Measurements from ENCODE around the gene ARHGEF12. TPM values are rescaled to one million over a fixed set of nuclear protein-coding genes. Genes with fewer than 3 reads are reported as not detected.

ARHGEF12 gene
- total and polyA plus RNA-seq, 3 donors from 2014 or later: 26.6 to 74.1 (median 72.7) TPM

- Histone ChIP-seq H3K4me1 (no peaks in the 10 kb centered on the region), H3K27me3 (no peaks in the 10 kb centered on the region), H3K36me3 (ENCODE audit: low read depth, missing control alignments) (no peaks in the 10 kb centered on the region), H3K4me3 (no peak overlapping the region), H3K27ac (no peak overlapping the region), H3K9me3 (no peaks in the 10 kb centered on the region)
- WGBS, 2 donors: 83 to 89% methylated on average over 13 of the region's 13 CpGs
- DNase-seq: no peak
- TF ChIP-seq CTCF (IDR thresholded peaks at IDR 0.05) (no peak), POLR2A (IDR thresholded peaks at IDR 0.05) (no peak)
- intact Hi-C loops (cut with DNase I; ENCODE audit: low total_unique reads): loop anchor here (10.0 kb wide), 3 partner anchors 167 to 587 kb away; partner anchors contain the start of gene TECTA
These were observed 181.2 kb downstream of the ARHGEF12 start for GRCh38 chr11:120517390-120517761.

- intact Hi-C loops (cut with DNase I; ENCODE audit: low total_unique reads): loop anchor here (10.0 kb wide), 3 partner anchors 167 to 587 kb away; partner anchors contain the start of gene TECTA
- WGBS, 2 donors: 81 to 92% methylated on average over 7 of the region's 7 CpGs
- TF ChIP-seq CTCF (IDR thresholded peaks at IDR 0.05) (no peak), POLR2A (IDR thresholded peaks at IDR 0.05) (no peak)
- no peak overlapping the region for H3K27ac ChIP-seq
- H3K9me3 ChIP-seq: no peaks in the 10 kb centered on the region
- H3K4me3 ChIP-seq: no peak overlapping the region
- DNase-seq: no peak
- H3K4me1 ChIP-seq: no peaks in the 10 kb centered on the region
- H3K27me3 ChIP-seq: no peaks in the 10 kb centered on the region
- no peaks in the 10 kb centered on the region for H3K36me3 ChIP-seq (ENCODE audit: low read depth, missing control alignments)
These were observed 181.6 kb downstream of the ARHGEF12 start for GRCh38 chr11:120517801-120518291.

GRCh38 chr11:120518356-120518755 is 182.1 kb downstream of the ARHGEF12 start:
- intact Hi-C loops (cut with DNase I; ENCODE audit: low total_unique reads): loop anchor here (10.0 kb wide), 3 partner anchors 166 to 586 kb away; partner anchors contain the start of gene TECTA
- Histone ChIP-seq H3K9me3 (no peaks in the 10 kb centered on the region), H3K27me3 (no peaks in the 10 kb centered on the region), H3K4me3 (no peak overlapping the region), H3K36me3 (ENCODE audit: low read depth, missing control alignments) (no peaks in the 10 kb centered on the region), H3K4me1 (no peaks in the 10 kb centered on the region), H3K27ac (no peak overlapping the region)
- 90 to 94% methylated on average over 7 of the region's 7 CpGs for WGBS, 2 donors
- TF ChIP-seq CTCF (IDR thresholded peaks at IDR 0.05): no peak
- no peak for TF ChIP-seq POLR2A (IDR thresholded peaks at IDR 0.05)
- no peak for DNase-seq

- TF ChIP-seq POLR2A (IDR thresholded peaks at IDR 0.05) (no peak), CTCF (IDR thresholded peaks at IDR 0.05) (no peak)
- intact Hi-C loops (cut with DNase I; ENCODE audit: low total_unique reads): loop anchor here (10.0 kb wide), 3 partner anchors 165 to 585 kb away; partner anchors contain the start of gene TECTA
These were observed 183.3 kb downstream of the ARHGEF12 start for GRCh38 chr11:120519474-120519873.

More at GRCh38 chr11:120519474-120519873, 183.3 kb downstream of the ARHGEF12 start:
- no peaks in the 10 kb centered on the region for H3K36me3 ChIP-seq (ENCODE audit: low read depth, missing control alignments)
- DNase-seq: no peak
- no peaks in the 10 kb centered on the region for H3K9me3 ChIP-seq
- no peak overlapping the region for H3K27ac ChIP-seq
- H3K27me3 ChIP-seq: no peaks in the 10 kb centered on the region
- 95 to 100% methylated on average over 3 of the region's 3 CpGs for WGBS, 2 donors
- H3K4me3 ChIP-seq: no peak overlapping the region
- H3K4me1 ChIP-seq: no peaks in the 10 kb centered on the region
